Testis (tissue), 3 donors: Measurements from ENCODE around the gene ZCCHC7. TPM values are rescaled to one million over a fixed set of nuclear protein-coding genes. Genes with fewer than 3 reads are reported as not detected.

Experiments used
- DNase-seq: peaks from one replicate; pipeline ENCODE4 v3.0.0-alpha.2; 2019
- H3K27ac ChIP-seq, 2 donors: fragments of 200-600 bp; sonication (generic); one replicate each; pipeline ENCODE4 v1.5.1; 2019
- H3K27me3 ChIP-seq: fragments of 200-600 bp; sonication (generic); one replicate; pipeline ENCODE4 v1.5.1; 2019
- H3K36me3 ChIP-seq: fragments of 200-600 bp; sonication (generic); one replicate; pipeline ENCODE4 v1.5.1; 2017; ENCODE audit warnings: low read depth; ENCODE audit errors: missing control alignments
- H3K4me1 ChIP-seq: fragments of 200-600 bp; sonication (generic); one replicate; pipeline ENCODE4 v1.5.1; 2019
- H3K4me3 ChIP-seq, 2 donors: fragments of 200-600 bp; sonication (generic); one replicate each; pipeline ENCODE4 v1.5.1; 2017 to 2019
- H3K9me3 ChIP-seq: fragments of 200-600 bp; sonication (generic); one replicate; pipeline ENCODE4 v1.5.1; 2017
- CTCF ChIP-seq, 3 experiments: fragments of 450-650 bp in 2 of 3; fragments of 200-600 bp in 1 of 3; sonication (generic) in 1 of 3; IDR thresholded peaks; one replicate each; pipeline ENCODE4 v1.5.1; 2016 to 2019; ENCODE audit warnings: antibody characterized with exemption in 3 of 3, mild to moderate bottlenecking in 2 of 3, moderate library complexity in 1 of 3
- POLR2A ChIP-seq: fragments of 450-650 bp; IDR thresholded peaks from one replicate; pipeline ENCODE4 v1.6.1; 2017; ENCODE audit warnings: antibody characterized with exemption, mild to moderate bottlenecking, moderate library complexity
- WGBS, 2 donors: methylation state at CpG; one replicate each; pipeline ENCODE4 v1.1.5; 2018; 5-methylcytosine and 5-hydroxymethylcytosine counted together
- intact Hi-C: fragments of 100-400 bp; cut with DNase I; formaldehyde crosslinking; loops from one replicate; pipeline ENCODE4 v1.15.1; 2023; ENCODE audit warnings: low total_unique reads
- polyA plus RNA-seq: library from polyadenylated mRNA; stranded (reverse); fragments of 350-450 nt; fragmentation: Illumina TruSeq; extraction: RNeasy Lipid Tissue Mini Kit (QIAGEN cat#74804); gene quantifications from one replicate; pipeline ENCODE4 v1.2.3, GENCODE V29; 2014; ENCODE audit warnings: low read depth, low replicate concordance; ENCODE audit not compliant: insufficient read depth
- total RNA-seq, 2 donors: library from RNA; depleted of rRNA; stranded (reverse); fragments of >200 nt; gene quantifications; one replicate each; pipeline ENCODE4 v1.2.3, GENCODE V29; 2016

The ZCCHC7 gene
- total and polyA plus RNA-seq, 3 donors from 2014 or later, result 14.4 to 20.6 (median 18.5) TPM

- H3K4me1 ChIP-seq, result no peaks in the 10 kb centered on the region
- no peak for DNase-seq
- no peak overlapping the region for H3K27ac ChIP-seq
- H3K27me3 ChIP-seq, result no peaks in the 10 kb centered on the region
- TF ChIP-seq POLR2A (no peak), CTCF (IDR thresholded peaks at IDR 0.05) (no peak)
- intact Hi-C loops, result no loop called here
- H3K4me3 ChIP-seq, result no peak overlapping the region
- H3K36me3 ChIP-seq, result no peaks in the 10 kb centered on the region
- no peaks in the 10 kb centered on the region for H3K9me3 ChIP-seq
- 80 to 87% methylated on average over 3 of the region's 3 CpGs for WGBS, 2 donors
Measured at GRCh38 chr9:37210737-37211523, 90.6 kb downstream of the ZCCHC7 start.

- 83 to 90% methylated on average over 2 of the region's 2 CpGs for WGBS, 2 donors
- intact Hi-C loops, result no loop called here
- H3K9me3 ChIP-seq, result no peaks in the 10 kb centered on the region
- no peak overlapping the region for H3K27ac ChIP-seq
- no peaks in the 10 kb centered on the region for H3K36me3 ChIP-seq
- DNase-seq, result no peak
- TF ChIP-seq CTCF (IDR thresholded peaks at IDR 0.05) (no peak), POLR2A (no peak)
- no peak overlapping the region for H3K4me3 ChIP-seq
- no peaks in the 10 kb centered on the region for H3K4me1 ChIP-seq
- no peaks in the 10 kb centered on the region for H3K27me3 ChIP-seq
Measured at GRCh38 chr9:37212435-37212834, 92.1 kb downstream of the ZCCHC7 start.

GRCh38 chr9:37215381-37215780 is 95.0 kb downstream of the ZCCHC7 start:
- no peaks in the 10 kb centered on the region for H3K9me3 ChIP-seq
- intact Hi-C loops, result no loop called here
- H3K36me3 ChIP-seq, result no peaks in the 10 kb centered on the region
- 68% methylated on average over 4 of the region's 4 CpGs for WGBS, 2 donors
- H3K4me1 ChIP-seq, result no peaks in the 10 kb centered on the region
- DNase-seq, result no peak
- no peak overlapping the region for H3K27ac ChIP-seq
- TF ChIP-seq POLR2A, result no peak
- no peak for TF ChIP-seq CTCF (IDR thresholded peaks at IDR 0.05)
- H3K4me3 ChIP-seq, result no peak overlapping the region
- no peaks in the 10 kb centered on the region for H3K27me3 ChIP-seq

GRCh38 chr9:37215830-37216229 is 95.5 kb downstream of the ZCCHC7 start:
- no peaks in the 10 kb centered on the region for H3K36me3 ChIP-seq
- no peaks in the 10 kb centered on the region for H3K27me3 ChIP-seq
- no peaks in the 10 kb centered on the region for H3K4me1 ChIP-seq
- H3K4me3 ChIP-seq, result no peak overlapping the region
- intact Hi-C loops, result no loop called here
- no peak overlapping the region for H3K27ac ChIP-seq
- no peak for DNase-seq
- H3K9me3 ChIP-seq, result no peaks in the 10 kb centered on the region
- WGBS, 2 donors, result 80 to 95% methylated on average over 1 of the region's 1 CpG
- TF ChIP-seq CTCF (IDR thresholded peaks at IDR 0.05) (no peak), POLR2A (no peak)

GRCh38 chr9:37217161-37217560 is 96.8 kb downstream of the ZCCHC7 start:
- Histone ChIP-seq H3K27ac (no peak overlapping the region), H3K27me3 (no peaks in the 10 kb centered on the region), H3K9me3 (no peaks in the 10 kb centered on the region), H3K4me1 (no peaks in the 10 kb centered on the region), H3K4me3 (no peak overlapping the region), H3K36me3 (no peaks in the 10 kb centered on the region)
- TF ChIP-seq POLR2A, result no peak
- no peak for TF ChIP-seq CTCF (IDR thresholded peaks at IDR 0.05)
- WGBS, 2 donors, result 95 to 98% methylated on average over 2 of the region's 2 CpGs
- DNase-seq, result no peak
- intact Hi-C loops, result no loop called here
